H1 (cell line): ENCODE results near the gene SOBP. TPM values are rescaled to one million over a fixed set of nuclear protein-coding genes. Genes with fewer than 3 reads are reported as not detected.

Source experiments
- CTCF ChIA-PET: fragments of 300-600 bp; sonication (Branson Sonifier 250); formaldehyde crosslinking; loops from one replicate; lab custom pipeline; 2021; ENCODE audit not compliant: partially characterized antibody; lab: Charles Lee
- POLR2A ChIA-PET: fragments of 300-600 bp; sonication (Branson Sonifier 250); formaldehyde crosslinking; loops from one replicate; lab custom pipeline; 2021; ENCODE audit warnings: inconsistent platforms; ENCODE audit not compliant: partially characterized antibody; lab: Charles Lee
- DNase-seq, 2 experiments: peaks; one replicate each; pipeline versions ENCODE4 v3.0.0 to v3.0.0-alpha.2; 2010 to 2022; ENCODE audit warnings: low spot score in 2 of 2, low read depth in 1 of 2, mixed read lengths in 1 of 2
- FAIRE-seq: peaks from 2 replicates; lab custom pipeline; 2011; peaks lifted over from hg19 to GRCh38; lab: Jason Lieb, UNC
- H2AFZ ChIP-seq: 2 replicates; pipeline ENCODE4 v1.8.1; 2012; ENCODE audit warnings: low read length, inconsistent platforms
- H2AK5ac ChIP-seq: 2 replicates; pipeline ENCODE4 v1.6.1; 2013; ENCODE audit warnings: low read depth, low read length
- H2BK120ac ChIP-seq: replicated peaks from 2 replicates; pipeline ENCODE3; 2013; ENCODE audit warnings: low read depth, low read length, inconsistent platforms
- H2BK12ac ChIP-seq: 2 replicates; pipeline ENCODE4 v1.6.1; 2013; ENCODE audit warnings: low read depth, low read length
- H2BK15ac ChIP-seq: 2 replicates; pipeline ENCODE4 v1.6.1; 2013; ENCODE audit warnings: low read length
- H2BK20ac ChIP-seq: 2 replicates; pipeline ENCODE4 v1.6.1; 2013; ENCODE audit warnings: low read length
- H2BK5ac ChIP-seq: 2 replicates; pipeline ENCODE4 v1.6.1; 2013; ENCODE audit warnings: low read depth, low read length
- H3K14ac ChIP-seq: 2 replicates; pipeline ENCODE4 v1.6.1; 2013; ENCODE audit warnings: inconsistent platforms; ENCODE audit not compliant: insufficient read length
- H3K18ac ChIP-seq: 2 replicates; pipeline ENCODE4 v1.6.1; 2013; ENCODE audit warnings: low read length; ENCODE audit errors: extremely low read depth
- H3K23ac ChIP-seq: 2 replicates; pipeline ENCODE4 v1.6.1; 2013; ENCODE audit warnings: inconsistent platforms; ENCODE audit not compliant: insufficient read length
- H3K23me2 ChIP-seq: 2 replicates; pipeline ENCODE4 v1.6.1; 2013; ENCODE audit warnings: low read depth, low read length
- H3K27ac ChIP-seq: 2 replicates; pipeline ENCODE4 v1.6.1; 2011; ENCODE audit warnings: low read depth, low read length, inconsistent platforms
- H3K27me3 ChIP-seq, 4 experiments: replicated peaks in 1 of 4; 1 replicate in 1 of 4; 2 replicates in 3 of 4; pipeline versions ENCODE4 v1.6.1 to v1.8.1; 2011 to 2013; ENCODE audit warnings: low read length in 3 of 4, mild to moderate bottlenecking in 3 of 4, inconsistent platforms in 2 of 4, mixed read lengths in 2 of 4, moderate library complexity in 1 of 4; ENCODE audit not compliant: control insufficient read depth in 3 of 4, insufficient read depth in 3 of 4; ENCODE audit errors: extremely low read depth in 1 of 4
- H3K36me3 ChIP-seq, 4 experiments: 2 replicates each; pipeline versions ENCODE4 v1.6.1 to v1.8.1; 2011 to 2013; ENCODE audit warnings: mild to moderate bottlenecking in 4 of 4, low read length in 3 of 4, moderate library complexity in 2 of 4, control low read depth in 1 of 4, inconsistent platforms in 1 of 4; ENCODE audit not compliant: insufficient read depth in 4 of 4, control insufficient read depth in 2 of 4
- H3K4ac ChIP-seq: replicated peaks from 2 replicates; pipeline ENCODE3; 2013; ENCODE audit warnings: low read length, low read depth, mixed read lengths, inconsistent platforms; ENCODE audit not compliant: insufficient read length
- H3K4me1 ChIP-seq, 4 experiments: replicated peaks in 1 of 4; 1 replicate in 1 of 4; 2 replicates in 3 of 4; pipeline versions ENCODE4 v1.6.1 to v1.8.1; 2011 to 2013; ENCODE audit warnings: low read length in 3 of 4, inconsistent platforms in 2 of 4, mixed read lengths in 1 of 4; ENCODE audit not compliant: insufficient read depth in 4 of 4, control insufficient read depth in 3 of 4
- H3K4me2 ChIP-seq, 2 experiments: 2 replicates each; pipeline versions ENCODE4 v1.6.1 to v1.8.1; 2011 to 2013; ENCODE audit warnings: low read depth in 2 of 2, low read length in 2 of 2, control low read depth in 1 of 2, inconsistent platforms in 1 of 2, mild to moderate bottlenecking in 1 of 2; ENCODE audit not compliant: insufficient read depth in 1 of 2
- H3K4me3 ChIP-seq, 4 experiments: fragments of 200-600, 300-600 bp in 1 of 4; sonication (generic), shearing (Covaris generic), sonication (Bioruptor Twin) in 1 of 4; 2 replicates each; pipeline versions ENCODE4 v1.5.1 to v1.8.1; 2011 to 2016; ENCODE audit warnings: low read length in 4 of 4, low read depth in 3 of 4, control low read depth in 2 of 4, inconsistent platforms in 2 of 4, mild to moderate bottlenecking in 2 of 4, mixed read lengths in 1 of 4, moderate library complexity in 1 of 4; ENCODE audit not compliant: insufficient read depth in 2 of 4; ENCODE audit errors: extremely low read depth in 1 of 4
- H3K56ac ChIP-seq: replicated peaks from 2 replicates; pipeline ENCODE3; 2013; ENCODE audit warnings: low read depth, mild to moderate bottlenecking, mixed read lengths, low read length, inconsistent platforms; ENCODE audit not compliant: insufficient read length
- H3K79me1 ChIP-seq: 2 replicates; pipeline ENCODE4 v1.6.1; 2013; ENCODE audit warnings: low read depth, low read length, control low read depth
- H3K79me2 ChIP-seq, 2 experiments: 2 replicates each; pipeline versions ENCODE4 v1.6.1 to v1.8.1; 2012 to 2013; ENCODE audit warnings: low read length in 2 of 2, mild to moderate bottlenecking in 2 of 2, inconsistent platforms in 1 of 2; ENCODE audit not compliant: insufficient read depth in 2 of 2, control insufficient read depth in 1 of 2
- H3K9ac ChIP-seq, 4 experiments: replicated peaks in 1 of 4; 1 replicate in 1 of 4; 2 replicates in 3 of 4; pipeline versions ENCODE4 v1.6.1 to v1.8.1; 2011 to 2013; ENCODE audit warnings: low read depth in 3 of 4, low read length in 3 of 4, control low read depth in 2 of 4, mild to moderate bottlenecking in 2 of 4, moderate library complexity in 2 of 4, inconsistent platforms in 1 of 4; ENCODE audit errors: extremely low read depth in 1 of 4
- H3K9me3 ChIP-seq, 2 experiments: 2 replicates each; pipeline versions ENCODE4 v1.6.1 to v1.8.1; 2012 to 2013; ENCODE audit warnings: mild to moderate bottlenecking in 2 of 2, moderate library complexity in 2 of 2, control low read depth in 1 of 2, inconsistent platforms in 1 of 2, low read depth in 1 of 2, low read length in 1 of 2, mixed read lengths in 1 of 2; ENCODE audit not compliant: insufficient read depth in 2 of 2
- H4K20me1 ChIP-seq, 2 experiments: replicated peaks in 1 of 2; 2 replicates each; pipeline versions ENCODE3 to v1.8.1; 2011 to 2013; ENCODE audit warnings: inconsistent platforms in 2 of 2, low read length in 2 of 2, mild to moderate bottlenecking in 1 of 2; ENCODE audit not compliant: insufficient read depth in 2 of 2, control insufficient read depth in 1 of 2
- H4K5ac ChIP-seq: 2 replicates; pipeline ENCODE4 v1.6.1; 2013; ENCODE audit warnings: low read length, low read depth, mixed read lengths, inconsistent platforms; ENCODE audit not compliant: insufficient read length
- H4K8ac ChIP-seq: 2 replicates; pipeline ENCODE4 v1.8.0; 2013; ENCODE audit warnings: mild to moderate bottlenecking, moderate library complexity, low read length, inconsistent platforms; ENCODE audit not compliant: insufficient read depth; ENCODE audit errors: extremely low read depth
- H4K91ac ChIP-seq: replicated peaks from 2 replicates; pipeline ENCODE3; 2013; ENCODE audit warnings: low read length, mixed read lengths, inconsistent platforms; ENCODE audit not compliant: insufficient read length
- BACH1 ChIP-seq: IDR thresholded peaks from 2 replicates; pipeline ENCODE4 v1.6.1; 2012; ENCODE audit warnings: low read length, improper control_type of control experiment
- CEBPB ChIP-seq: IDR thresholded peaks from 2 replicates; pipeline ENCODE4 v1.6.1; 2012; ENCODE audit warnings: low read depth, low read length
- CHD1 ChIP-seq: IDR thresholded peaks from 2 replicates; pipeline ENCODE4 v1.6.1; 2012; ENCODE audit warnings: low read depth, low read length, improper control_type of control experiment
- CREB1 ChIP-seq: IDR thresholded peaks from 2 replicates; pipeline ENCODE4 v1.6.1; 2012; ENCODE audit warnings: inconsistent platforms
- GABPA ChIP-seq: IDR thresholded peaks from 2 replicates; pipeline ENCODE4 v1.6.1; 2011; ENCODE audit warnings: mild to moderate bottlenecking, low read length, moderate library complexity, borderline replicate concordance; ENCODE audit not compliant: insufficient read depth
- PHF8 ChIP-seq: fragments of 200-600 bp; sonication (generic); conservative IDR thresholded peaks from 2 replicates; pipeline ENCODE4 v1.7.1; 2012; ENCODE audit warnings: low read depth, mild to moderate bottlenecking, inconsistent platforms, low read length, moderate library complexity
- RFX5 ChIP-seq: IDR thresholded peaks from 2 replicates; pipeline ENCODE4 v1.6.1; 2011; ENCODE audit warnings: low read depth, low read length, improper control_type of control experiment, borderline replicate concordance
- SIN3A ChIP-seq, 2 experiments: IDR thresholded peaks in 1 of 2; conservative IDR thresholded peaks in 1 of 2; 2 replicates each; pipeline ENCODE4 v1.6.1; 2011 to 2012; ENCODE audit warnings: low read length in 2 of 2, improper control_type of control experiment in 1 of 2, low read depth in 1 of 2, mild to moderate bottlenecking in 1 of 2
- SP1 ChIP-seq: IDR thresholded peaks from 2 replicates; pipeline ENCODE4 v1.6.1; 2011; ENCODE audit warnings: low read depth, low read length
- SP2 ChIP-seq: IDR thresholded peaks from 2 replicates; pipeline ENCODE4 v1.6.1; 2012; ENCODE audit warnings: mild to moderate bottlenecking, low read length, inconsistent platforms
- YY1 ChIP-seq: IDR thresholded peaks from 2 replicates; pipeline ENCODE4 v1.6.1; 2011; ENCODE audit warnings: low read depth, mild to moderate bottlenecking, low read length
- WGBS, 2 experiments: shearing (Covaris generic) in 1 of 2; methylation state at CpG; one replicate each; pipeline versions ENCODE4 v1.1.6 to v1.1.7; 2013 to 2015; ENCODE audit warnings: low lambda C conversion rate in 2 of 2, mixed read lengths in 2 of 2, inconsistent platforms in 1 of 2, low coverage in 1 of 2, missing lambda C conversion rate in 1 of 2; ENCODE audit not compliant: insufficient replicate concordance in 2 of 2, insufficient coverage in 1 of 2, insufficient read length in 1 of 2; ENCODE audit errors: extremely low coverage in 1 of 2, missing lambda C conversion rate in 1 of 2; 5-methylcytosine and 5-hydroxymethylcytosine counted together
- polyA plus RNA-seq, 7 experiments: library from polyadenylated mRNA; depleted of rRNA in 3 of 7; stranded (reverse) in 5 of 7; unstranded in 2 of 7; fragments of >200 nt in 5 of 7; fragments of 200-250 nt in 2 of 7; gene quantifications; 1 replicate in 5 of 7; 2 replicates in 1 of 7; 4 replicates in 1 of 7; pipeline versions ENCODE4 v1.2.1 to v1.2.3, GENCODE V29; 2011 to 2013; ENCODE audit warnings: missing spikeins in 2 of 7, mixed read lengths in 2 of 7
- total RNA-seq: library from RNA; stranded (reverse); fragmentation: NEBNext Ultra II Directional; extraction: Animal tissue kit (Norgen Biotek cat#: 25700); gene quantifications from 2 replicates; pipeline ENCODE4 v1.2.1, GENCODE V29; 2021
- TF ChIP-seq, protein P1 (sequence below): IDR thresholded peaks from 2 replicates; pipeline ENCODE4 v1.6.1; 2012; ENCODE audit warnings: low read length, inconsistent platforms

SOBP gene
- total and polyA plus RNA-seq, 2 of the 8 experiments (the other 6 are each of a cell fraction or from before 2014, with no cell fraction given), result 0.45 to 6.2 TPM

GRCh38 chr6:107620732-107621131 is 130.8 kb downstream of the SOBP start:
- H2BK20ac ChIP-seq, result no peak overlapping the region
- no peak overlapping the region for H4K91ac ChIP-seq
- no peak overlapping the region for H3K18ac ChIP-seq
- H2BK12ac ChIP-seq, result no peak overlapping the region
- peaks cover 8 to 24% (median 20%) of the 10 kb centered on the region in 4 experiments for H3K4me1 ChIP-seq
- H3K23me2 ChIP-seq, result no peaks in the 10 kb centered on the region
- H2BK5ac ChIP-seq, result no peak overlapping the region
- H3K23ac ChIP-seq, result no peak overlapping the region
- no peaks in the 10 kb centered on the region for H4K20me1 ChIP-seq
- no peak overlapping the region for H3K4ac ChIP-seq
- no peak overlapping the region for H2AFZ ChIP-seq
- POLR2A ChIA-PET, result interaction anchor here (4.1 kb wide), 1 partner anchor 8 kb away, joined by 12 read pairs; no protein-coding TSS in a partner anchor
- no peaks in the 10 kb centered on the region for H3K36me3 ChIP-seq
- DNase-seq, result no peak
- no peaks in the 10 kb centered on the region for H3K79me1 ChIP-seq
- H3K27ac ChIP-seq, result no peak overlapping the region
- no peak overlapping the region for H3K14ac ChIP-seq
- no peak for FAIRE-seq
- no peaks in the 10 kb centered on the region for H3K27me3 ChIP-seq
- no peak overlapping the region for H3K4me2 ChIP-seq
- H2BK15ac ChIP-seq, result no peak overlapping the region
- CTCF ChIA-PET, result interaction anchor here (0.6 to 1.7 kb wide), 8 partner anchors 9 to 49 kb away, joined by 3 to 9 read pairs (median 4); no protein-coding TSS in a partner anchor
- H3K4me3 ChIP-seq, result no peak overlapping the region
- 86% methylated on average over 2 of the region's 2 CpGs; no CpG with 5 or more reads in 1 of the 2 experiments for WGBS, 2 experiments
- H4K5ac ChIP-seq, result no peak overlapping the region
- no peaks in the 10 kb centered on the region for H3K79me2 ChIP-seq
- H3K9me3 ChIP-seq, result no peaks in the 10 kb centered on the region
- H2AK5ac ChIP-seq, result no peak overlapping the region
- H4K8ac ChIP-seq, result no peak overlapping the region
- H3K56ac ChIP-seq, result no peak overlapping the region
- H3K9ac ChIP-seq, result no peak overlapping the region
- H2BK120ac ChIP-seq, result no peak overlapping the region
- TF ChIP-seq PHF8 (no peak), CEBPB (no peak), SIN3A (conservative IDR thresholded peaks at IDR 0.05 in 1 of 2, IDR thresholded peaks at IDR 0.05 in 1 of 2; ENCODE audit: low read depth in 1 of 2, low read length in 2 of 2) (no peak), BACH1 (no peak), CHD1 (no peak), CREB1 (no peak), RFX5 (no peak), YY1 (no peak), GABPA (no peak), SP2 (no peak), SP1 (no peak)
- TF ChIP-seq, protein P1, sequence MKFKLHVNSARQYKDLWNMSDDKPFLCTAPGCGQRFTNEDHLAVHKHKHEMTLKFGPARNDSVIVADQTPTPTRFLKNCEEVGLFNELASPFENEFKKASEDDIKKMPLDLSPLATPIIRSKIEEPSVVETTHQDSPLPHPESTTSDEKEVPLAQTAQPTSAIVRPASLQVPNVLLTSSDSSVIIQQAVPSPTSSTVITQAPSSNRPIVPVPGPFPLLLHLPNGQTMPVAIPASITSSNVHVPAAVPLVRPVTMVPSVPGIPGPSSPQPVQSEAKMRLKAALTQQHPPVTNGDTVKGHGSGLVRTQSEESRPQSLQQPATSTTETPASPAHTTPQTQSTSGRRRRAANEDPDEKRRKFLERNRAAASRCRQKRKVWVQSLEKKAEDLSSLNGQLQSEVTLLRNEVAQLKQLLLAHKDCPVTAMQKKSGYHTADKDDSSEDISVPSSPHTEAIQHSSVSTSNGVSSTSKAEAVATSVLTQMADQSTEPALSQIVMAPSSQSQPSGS, result no peak
